GM23338 (cell line): ENCODE results near the gene ICE1. TPM values are rescaled to one million over a fixed set of nuclear protein-coding genes. Genes with fewer than 3 reads are reported as not detected.

ENCODE experiments used
- ATAC-seq: fragments of 200-7000 bp; cut with Tn5 transposase; 3 replicates; pipeline ENCODE4 v1.9.1; 2020
- DNase-seq: peaks from one replicate; pipeline ENCODE4 v3.0.0-alpha.2; 2015; ENCODE audit warnings: low spot score
- H2AFZ ChIP-seq: fragments of 200-600 bp; sonication (generic); 2 replicates; pipeline ENCODE4 v1.8.0; 2016; ENCODE audit warnings: antibody characterized with exemption, mild to moderate bottlenecking, moderate library complexity
- H3F3A ChIP-seq: fragments of 200-600 bp; sonication (generic); replicated peaks from 2 replicates; pipeline ENCODE4 v1.8.0; 2017; ENCODE audit warnings: antibody characterized with exemption, mixed run types, low read depth
- H3K27ac ChIP-seq: fragments of 200-600 bp; sonication (generic); 2 replicates; pipeline ENCODE4 v1.6.1; 2016; ENCODE audit warnings: low read depth
- H3K27me3 ChIP-seq: fragments of 200-600 bp; sonication (generic); 2 replicates; pipeline ENCODE4 v1.8.0; 2016; ENCODE audit warnings: mild to moderate bottlenecking, mixed run types, moderate library complexity; ENCODE audit not compliant: insufficient read depth
- H3K36me3 ChIP-seq: fragments of 200-600 bp; sonication (generic); 2 replicates; pipeline ENCODE4 v1.8.0; 2016; ENCODE audit warnings: mild to moderate bottlenecking; ENCODE audit not compliant: insufficient read depth
- H3K4me1 ChIP-seq: fragments of 200-600 bp; sonication (generic); 2 replicates; pipeline ENCODE4 v1.8.0; 2016; ENCODE audit warnings: mild to moderate bottlenecking, moderate library complexity; ENCODE audit not compliant: insufficient read depth
- H3K4me2 ChIP-seq: fragments of 200-600 bp; sonication (generic); 2 replicates; pipeline ENCODE4 v1.7.1; 2017; ENCODE audit warnings: mixed run types
- H3K4me3 ChIP-seq: fragments of 200-600 bp; sonication (generic); 2 replicates; pipeline ENCODE4 v1.6.1; 2016; ENCODE audit warnings: mixed run types
- H3K79me2 ChIP-seq: fragments of 200-600 bp; sonication (generic); replicated peaks from 2 replicates; pipeline ENCODE4 v1.8.0; 2017; ENCODE audit warnings: mild to moderate bottlenecking; ENCODE audit not compliant: insufficient read depth
- H3K9me2 ChIP-seq: fragments of 200-600 bp; sonication (generic); 2 replicates; pipeline ENCODE4 v1.8.0; 2017; ENCODE audit not compliant: insufficient read depth
- H4K20me1 ChIP-seq: fragments of 200-600 bp; sonication (generic); replicated peaks from 2 replicates; pipeline ENCODE4 v1.8.0; 2017; ENCODE audit warnings: mild to moderate bottlenecking; ENCODE audit not compliant: insufficient read depth
- H3K27ac Mint-ChIP-seq: 2 replicates; pipeline ENCODE4 v1.8.0; 2020; ENCODE audit warnings: inconsistent platforms, mild to moderate bottlenecking, moderate library complexity, mixed read lengths
- H3K27me3 Mint-ChIP-seq: 3 replicates; pipeline ENCODE4 v1.8.0; 2022; ENCODE audit warnings: low read depth, mild to moderate bottlenecking, moderate library complexity, mixed read lengths, inconsistent platforms; ENCODE audit not compliant: insufficient read depth, poor library complexity
- H3K36me3 Mint-ChIP-seq: 3 replicates; pipeline ENCODE4 v1.8.0; 2021; ENCODE audit warnings: low read depth, mild to moderate bottlenecking, inconsistent platforms, moderate library complexity, mixed read lengths
- H3K4me1 Mint-ChIP-seq: 3 replicates; pipeline ENCODE4 v1.8.0; 2020; ENCODE audit warnings: mild to moderate bottlenecking, inconsistent platforms, mixed read lengths
- H3K4me3 Mint-ChIP-seq: 3 replicates; pipeline ENCODE4 v1.8.0; 2021; ENCODE audit warnings: moderate library complexity, mild to moderate bottlenecking, inconsistent platforms, mixed read lengths
- H3K9me3 Mint-ChIP-seq: 3 replicates; pipeline ENCODE4 v1.8.0; 2020; ENCODE audit warnings: moderate library complexity, mild to moderate bottlenecking, inconsistent platforms, mixed read lengths
- CREB1 ChIP-seq: fragments of 250-450 bp; sonication (Bioruptor Pico); IDR thresholded peaks from 2 replicates; pipeline ENCODE4 v1.5.0; 2020; ENCODE audit warnings: low read depth, mild to moderate bottlenecking, moderate library complexity
- EZH2 ChIP-seq: fragments of 200-600 bp; sonication (generic); IDR thresholded peaks from one replicate; pipeline ENCODE4 v1.8.0; 2017; ENCODE audit warnings: antibody characterized with exemption, mild to moderate bottlenecking, low read depth; ENCODE audit not compliant: unreplicated experiment
- EZH2phosphoT487 ChIP-seq: fragments of 200-600 bp; sonication (generic); IDR thresholded peaks from one replicate; pipeline ENCODE4 v1.8.1; 2018; ENCODE audit warnings: antibody characterized with exemption; ENCODE audit not compliant: unreplicated experiment
- JUNB ChIP-seq: IDR thresholded peaks from one replicate; pipeline ENCODE4 v1.6.1; 2016; ENCODE audit warnings: antibody characterized with exemption; ENCODE audit not compliant: unreplicated experiment
- NANOG ChIP-seq: IDR thresholded peaks from 2 replicates; pipeline ENCODE4 v1.6.1; 2016; ENCODE audit warnings: antibody characterized with exemption, borderline replicate concordance
- STAT1 ChIP-seq: IDR thresholded peaks from one replicate; pipeline ENCODE4 v1.6.1; 2016; ENCODE audit warnings: antibody characterized with exemption; ENCODE audit not compliant: unreplicated experiment
- ZNF462 ChIP-seq: fragments of 250-450 bp; sonication (Bioruptor Pico); IDR thresholded peaks from 2 replicates; pipeline ENCODE4 v1.5.0; 2020; ENCODE audit warnings: mild to moderate bottlenecking, moderate library complexity
- polyA plus RNA-seq: library from polyadenylated mRNA; unstranded; fragments of >200 nt; fragmentation: Nextera tagmentation; extraction: Ambion mirVana; gene quantifications from 2 replicates; pipeline ENCODE4 v1.2.1, GENCODE V29; 2016
- total RNA-seq: library from RNA; depleted of rRNA; stranded (reverse); fragments of >200 nt; shearing (Covaris generic); gene quantifications from 2 replicates; pipeline ENCODE4 v1.2.3, GENCODE V29; 2014
- TF ChIP-seq, protein P1 (sequence below), 2 experiments: fragments of 200-600 bp in 1 of 2; sonication (generic) in 1 of 2; conservative IDR thresholded peaks; 2 replicates each; pipeline versions ENCODE4 v1.5.1 to v1.6.1; 2016 to 2017; ENCODE audit warnings: antibody characterized with exemption in 2 of 2, low read depth in 2 of 2, mild to moderate bottlenecking in 2 of 2, moderate library complexity in 1 of 2

The ICE1 gene
- total and polyA plus RNA-seq, 2 experiments from 2014 or later, result 59.5 to 65.1 TPM

DNA sequence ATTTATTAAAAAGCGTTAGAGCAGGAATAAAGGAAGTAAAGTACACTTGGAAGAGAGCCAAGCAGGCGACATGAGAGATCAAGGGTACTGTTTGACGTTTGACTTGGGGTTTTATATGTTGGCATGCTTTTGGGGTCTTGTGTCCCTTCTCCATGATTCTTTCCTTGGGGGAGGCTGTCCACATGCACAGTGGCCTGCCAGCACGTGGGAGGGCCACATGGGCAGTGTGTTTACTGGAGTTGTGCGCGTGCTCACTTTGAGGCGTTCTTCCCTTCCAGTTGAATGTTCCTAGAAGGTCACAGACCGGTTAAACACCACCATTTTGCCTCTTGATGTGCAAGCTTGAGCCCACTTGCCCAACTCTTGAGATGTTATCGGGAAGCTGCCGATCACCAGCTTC is 49.5 kb upstream of the ICE1 start:
- TF ChIP-seq STAT1, result no peak
- TF ChIP-seq ZNF462 (CRISPR knock-in tag), result no peak
- no peak for TF ChIP-seq EZH2phosphoT487
- TF ChIP-seq, protein P1, sequence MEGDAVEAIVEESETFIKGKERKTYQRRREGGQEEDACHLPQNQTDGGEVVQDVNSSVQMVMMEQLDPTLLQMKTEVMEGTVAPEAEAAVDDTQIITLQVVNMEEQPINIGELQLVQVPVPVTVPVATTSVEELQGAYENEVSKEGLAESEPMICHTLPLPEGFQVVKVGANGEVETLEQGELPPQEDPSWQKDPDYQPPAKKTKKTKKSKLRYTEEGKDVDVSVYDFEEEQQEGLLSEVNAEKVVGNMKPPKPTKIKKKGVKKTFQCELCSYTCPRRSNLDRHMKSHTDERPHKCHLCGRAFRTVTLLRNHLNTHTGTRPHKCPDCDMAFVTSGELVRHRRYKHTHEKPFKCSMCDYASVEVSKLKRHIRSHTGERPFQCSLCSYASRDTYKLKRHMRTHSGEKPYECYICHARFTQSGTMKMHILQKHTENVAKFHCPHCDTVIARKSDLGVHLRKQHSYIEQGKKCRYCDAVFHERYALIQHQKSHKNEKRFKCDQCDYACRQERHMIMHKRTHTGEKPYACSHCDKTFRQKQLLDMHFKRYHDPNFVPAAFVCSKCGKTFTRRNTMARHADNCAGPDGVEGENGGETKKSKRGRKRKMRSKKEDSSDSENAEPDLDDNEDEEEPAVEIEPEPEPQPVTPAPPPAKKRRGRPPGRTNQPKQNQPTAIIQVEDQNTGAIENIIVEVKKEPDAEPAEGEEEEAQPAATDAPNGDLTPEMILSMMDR (conservative IDR thresholded peaks at IDR 0.05; ENCODE audit: low read depth in 2 of 2), result no peak
- TF ChIP-seq EZH2, result no peak
- TF ChIP-seq NANOG, result no peak
- TF ChIP-seq JUNB, result no peak
- TF ChIP-seq CREB1 (CRISPR knock-in tag), result no peak
- H3K27me3 ChIP-seq, result no peaks in the 10 kb centered on the region
- no peak overlapping the region for H3K27ac Mint-ChIP-seq
- H3K4me2 ChIP-seq, result no peak overlapping the region
- no peaks in the 10 kb centered on the region for H3K79me2 ChIP-seq
- no peak overlapping the region for H3K4me3 Mint-ChIP-seq
- no peak overlapping the region for H3K27ac ChIP-seq
- H3F3A ChIP-seq, result no peaks in the 10 kb centered on the region
- ATAC-seq (no peak), DNase-seq (no peak)
- no peaks in the 10 kb centered on the region for H3K36me3 ChIP-seq
- H3K4me3 ChIP-seq, result no peak overlapping the region
- H3K9me2 ChIP-seq, result peaks cover 25% of the 10 kb centered on the region; the same call in 1 of the 2 replicates
- no peak overlapping the region for H2AFZ ChIP-seq
- H3K9me3 Mint-ChIP-seq, result peaks cover 24% of the 10 kb centered on the region
- no peaks in the 10 kb centered on the region; the same call in 1 of the 2 replicates for H3K4me1 ChIP-seq
- peaks cover 22% of the 10 kb centered on the region for H3K4me1 Mint-ChIP-seq
- H4K20me1 ChIP-seq, result no peaks in the 10 kb centered on the region
- peaks cover 14% of the 10 kb centered on the region for H3K36me3 Mint-ChIP-seq
- H3K27me3 Mint-ChIP-seq, result peaks cover 8% of the 10 kb centered on the region
